Right lobe of liver (tissue), 4 donors: ENCODE results near the gene CWC27.

Experiments
- POLR2A ChIP-seq: fragments of 450-650 bp; IDR thresholded peaks from one replicate; pipeline ENCODE4 v1.6.1; 2017; ENCODE audit warnings: antibody characterized with exemption, mild to moderate bottlenecking
- TF ChIP-seq, protein P1 (sequence below), 4 donors: fragments of 200-600 bp in 3 of 4; fragments of 450-650 bp in 1 of 4; IDR thresholded peaks; one replicate each; pipeline versions ENCODE4 v1.5.1 to v1.8.0; 2016 to 2022; ENCODE audit warnings: antibody characterized with exemption in 4 of 4, mild to moderate bottlenecking in 2 of 4
- donor health status: DM: no; HTN: no; CAD: no.
- donor health status: DM: no; HTN: no; CAD: no.
- donor health status: DM: no; HTN: yes; CAD: no.

- TF ChIP-seq, protein P1, sequence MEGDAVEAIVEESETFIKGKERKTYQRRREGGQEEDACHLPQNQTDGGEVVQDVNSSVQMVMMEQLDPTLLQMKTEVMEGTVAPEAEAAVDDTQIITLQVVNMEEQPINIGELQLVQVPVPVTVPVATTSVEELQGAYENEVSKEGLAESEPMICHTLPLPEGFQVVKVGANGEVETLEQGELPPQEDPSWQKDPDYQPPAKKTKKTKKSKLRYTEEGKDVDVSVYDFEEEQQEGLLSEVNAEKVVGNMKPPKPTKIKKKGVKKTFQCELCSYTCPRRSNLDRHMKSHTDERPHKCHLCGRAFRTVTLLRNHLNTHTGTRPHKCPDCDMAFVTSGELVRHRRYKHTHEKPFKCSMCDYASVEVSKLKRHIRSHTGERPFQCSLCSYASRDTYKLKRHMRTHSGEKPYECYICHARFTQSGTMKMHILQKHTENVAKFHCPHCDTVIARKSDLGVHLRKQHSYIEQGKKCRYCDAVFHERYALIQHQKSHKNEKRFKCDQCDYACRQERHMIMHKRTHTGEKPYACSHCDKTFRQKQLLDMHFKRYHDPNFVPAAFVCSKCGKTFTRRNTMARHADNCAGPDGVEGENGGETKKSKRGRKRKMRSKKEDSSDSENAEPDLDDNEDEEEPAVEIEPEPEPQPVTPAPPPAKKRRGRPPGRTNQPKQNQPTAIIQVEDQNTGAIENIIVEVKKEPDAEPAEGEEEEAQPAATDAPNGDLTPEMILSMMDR (IDR thresholded peaks at IDR 0.05): no peak
- TF ChIP-seq POLR2A: no peak
These were observed 297.8 kb downstream of the CWC27 start for GRCh38 chr5:65066387-65067146.
